GM18520 (cell line): ENCODE results near the gene NUDCD2.
A peak's percentile ranks its signal among the peaks of the same experiment; 100 is the strongest.
"Not testable (repeated sequence)": the region's sequence is repeated elsewhere in the genome, so short reads cannot be mapped to it uniquely, and the experiment has no call there.

Source experiments
- ATAC-seq: cut with Tn5 transposase; IDR thresholded peaks from one replicate; pipeline ENCODE4 v1.9.1; 2021; ENCODE audit not compliant: unreplicated experiment

The NUDCD2 gene

GRCh38 chr5:163473635-163474243 lies 13.8 kb upstream of the NUDCD2 start:
- ATAC-seq: peak; percentile 72

- ATAC-seq: no peak
These were observed 7.8 kb upstream of the NUDCD2 start for GRCh38 chr5:163467682-163468081.

- no peak for ATAC-seq
These were observed 3.1 kb upstream of the NUDCD2 start for GRCh38 chr5:163463063-163463435.

- no peak for ATAC-seq
These were observed 765 bp upstream of the NUDCD2 start, which contains the start of gene HMMR for GRCh38 chr5:163460562-163461171. TSS of gene HMMR (plus strand) at chr5:163460632. CDS start at chr5:163460693, 61 bp downstream.

- no peak for ATAC-seq
These were observed 462 bp downstream of the NUDCD2 start for GRCh38 chr5:163459462-163459818.

- no peak for ATAC-seq
These were observed 1.0 kb downstream of the NUDCD2 start for GRCh38 chr5:163458778-163459385.

GRCh38 chr5:163456840-163457239 lies 3.1 kb downstream of the NUDCD2 start:
- ATAC-seq: no peak

GRCh38 chr5:163456029-163456589 lies 3.8 kb downstream of the NUDCD2 start:
- no peak for ATAC-seq

- ATAC-seq: not testable (repeated sequence)
These were observed 4.5 kb downstream of the NUDCD2 start for GRCh38 chr5:163455406-163455805.

GRCh38 chr5:163453705-163454104 lies 6.2 kb downstream of the NUDCD2 start:
- ATAC-seq: no peak

GRCh38 chr5:163451489-163451888 lies 8.4 kb downstream of the NUDCD2 start:
- ATAC-seq: no peak

GRCh38 chr5:163448491-163448890 lies 11.4 kb downstream of the NUDCD2 start:
- no peak for ATAC-seq

GRCh38 chr5:163447875-163448274 lies 12.0 kb downstream of the NUDCD2 start:
- no peak for ATAC-seq

GRCh38 chr5:163447191-163447590 lies 12.7 kb downstream of the NUDCD2 start:
- ATAC-seq: no peak

- ATAC-seq: no peak
These were observed 14.6 kb downstream of the NUDCD2 start for GRCh38 chr5:163445345-163445744.

GRCh38 chr5:163444526-163444925 lies 15.4 kb downstream of the NUDCD2 start:
- ATAC-seq: no peak

- no peak for ATAC-seq
These were observed 18.9 kb downstream of the NUDCD2 start for GRCh38 chr5:163440954-163441353.

- ATAC-seq: no peak
These were observed 20.8 kb downstream of the NUDCD2 start for GRCh38 chr5:163439092-163439425.

- peak; percentile 87 for ATAC-seq
These were observed 22.4 kb downstream of the NUDCD2 start, which contains the start of gene CCNG1 for GRCh38 chr5:163437309-163438182. TSS of gene CCNG1 (plus strand) at chr5:163437595. CDS start at chr5:163439257, 1,662 bp downstream.

- ATAC-seq: no peak
These were observed 22.9 kb downstream of the NUDCD2 start for GRCh38 chr5:163437011-163437308.

- no peak for ATAC-seq
These were observed 23.4 kb downstream of the NUDCD2 start for GRCh38 chr5:163436515-163436914.
